ENCODE measurements around the gene EIF4G3.
A peak's percentile ranks its signal among the peaks of the same experiment; 100 is the strongest.
"Not testable (repeated sequence)": the region's sequence is repeated elsewhere in the genome, so short reads cannot be mapped to it uniquely, and the experiment has no call there.

The EIF4G3 gene

GRCh38 chr1:21034725-21035628 lies 141.7 kb downstream of the EIF4G3 start:
- TF ChIP-seq CTCF (conservative IDR thresholded peaks at IDR 0.05; ENCODE audit: low read depth, low read length): no peak
- no peak overlapping the region for H3K4me3 ChIP-seq (ENCODE audit: low read depth, low read length)
- no peak for DNase-seq (ENCODE audit: low read depth)

GRCh38 chr1:21032741-21033140 lies 144.0 kb downstream of the EIF4G3 start:
- DNase-seq (ENCODE audit: low read depth): no peak
- H3K4me3 ChIP-seq (ENCODE audit: low read depth, low read length): no peak overlapping the region
- no peak for TF ChIP-seq CTCF (conservative IDR thresholded peaks at IDR 0.05; ENCODE audit: low read depth, low read length)

- DNase-seq (ENCODE audit: low read depth): no peak
- no peak for TF ChIP-seq CTCF (conservative IDR thresholded peaks at IDR 0.05; ENCODE audit: low read depth, low read length)
- H3K4me3 ChIP-seq (ENCODE audit: low read depth, low read length): no peak overlapping the region
Measured at GRCh38 chr1:21030181-21030580, 146.5 kb downstream of the EIF4G3 start.

- H3K4me3 ChIP-seq (ENCODE audit: low read depth, low read length): no peak overlapping the region
- DNase-seq (ENCODE audit: low read depth): no peak
- no peak for TF ChIP-seq CTCF (conservative IDR thresholded peaks at IDR 0.05; ENCODE audit: low read depth, low read length)
Measured at GRCh38 chr1:21028520-21029145, 148.1 kb downstream of the EIF4G3 start.

GRCh38 chr1:21027805-21028204 lies 148.9 kb downstream of the EIF4G3 start:
- no peak for TF ChIP-seq CTCF (conservative IDR thresholded peaks at IDR 0.05; ENCODE audit: low read depth, low read length)
- no peak overlapping the region for H3K4me3 ChIP-seq (ENCODE audit: low read depth, low read length)
- DNase-seq (ENCODE audit: low read depth): peak; percentile 33

- no peak for TF ChIP-seq CTCF (conservative IDR thresholded peaks at IDR 0.05; ENCODE audit: low read depth, low read length)
- no peak for DNase-seq (ENCODE audit: low read depth)
Measured at GRCh38 chr1:21024918-21025317, 151.8 kb downstream of the EIF4G3 start.

GRCh38 chr1:21024136-21024896 lies 152.4 kb downstream of the EIF4G3 start:
- DNase-seq (ENCODE audit: low read depth); H3K4me3 ChIP-seq (ENCODE audit: low read depth, low read length): not testable (repeated sequence)

More at GRCh38 chr1:21024918-21025317, 151.8 kb downstream of the EIF4G3 start:
- H3K4me3 ChIP-seq (ENCODE audit: low read depth, low read length): no peak overlapping the region
